ENCODE results near the gene RPUSD1.

The RPUSD1 gene

GRCh38 chr16:741986-742629, 46.1 kb downstream of the RPUSD1 start:
- DNase-seq = no peak

- peak; percentile 93 for DNase-seq
These were observed 47.2 kb downstream of the RPUSD1 start, which contains the start of gene CIAO3 for GRCh38 chr16:740764-741505. CIAO3 (minus strand) TSS chr16:740997; CDS start chr16:740985, 12 bp downstream.

- DNase-seq = no peak
These were observed 47.8 kb downstream of the RPUSD1 start for GRCh38 chr16:740459-740763.

GRCh38 chr16:739560-740458, 48.4 kb downstream of the RPUSD1 start:
- peak; percentile 28 for DNase-seq

- DNase-seq = no peak
These were observed 51.2 kb downstream of the RPUSD1 start for GRCh38 chr16:736936-737481.

- DNase-seq = no peak
These were observed 52.2 kb downstream of the RPUSD1 start for GRCh38 chr16:735982-736453.

- DNase-seq = no peak
These were observed 53.0 kb downstream of the RPUSD1 start for GRCh38 chr16:734981-735881.
